Skin of body (tissue), 2 donors: Measurements from ENCODE around the gene WDR47. TPM values are rescaled to one million over a fixed set of nuclear protein-coding genes. Genes with fewer than 3 reads are reported as not detected.
"Not testable (repeated sequence)": the region's sequence is repeated elsewhere in the genome, so short reads cannot be mapped to it uniquely, and the experiment has no call there.

Experiments
- DNase-seq: peaks from one replicate; lab custom pipeline; 2025; lab: John Stamatoyannopoulos, UW
- total RNA-seq: library from RNA; depleted of rRNA; stranded (reverse); fragments of >200 nt; gene quantifications from one replicate; pipeline ENCODE4 v1.2.3, GENCODE V29; 2014

WDR47 gene
- total RNA-seq, 1 donor from 2014 or later = 22.5 TPM

GRCh38 chr1:109052145-109052544, 10.2 kb upstream of the WDR47 start:
- not testable (repeated sequence) for DNase-seq

- DNase-seq = peak; percentile 26
These were observed 8.5 kb upstream of the WDR47 start for GRCh38 chr1:109050228-109050995.

GRCh38 chr1:109048335-109048734, 6.4 kb upstream of the WDR47 start:
- DNase-seq = no peak

GRCh38 chr1:109047339-109047738, 5.4 kb upstream of the WDR47 start:
- DNase-seq = no peak

GRCh38 chr1:109046671-109047070, 4.8 kb upstream of the WDR47 start:
- DNase-seq = no peak

GRCh38 chr1:109045595-109045994, 3.7 kb upstream of the WDR47 start:
- DNase-seq = no peak

- no peak for DNase-seq
These were observed 797 bp downstream of the WDR47 start for GRCh38 chr1:109040989-109041620.

GRCh38 chr1:109040627-109040988, 1.3 kb downstream of the WDR47 start:
- peak; percentile 5 for DNase-seq

GRCh38 chr1:109034382-109034781, 7.5 kb downstream of the WDR47 start:
- no peak for DNase-seq

- DNase-seq = not testable (repeated sequence)
These were observed 12.4 kb downstream of the WDR47 start for GRCh38 chr1:109029493-109029892.

GRCh38 chr1:109027841-109028240, 14.1 kb downstream of the WDR47 start:
- no peak for DNase-seq

GRCh38 chr1:109025694-109026093, 16.2 kb downstream of the WDR47 start:
- DNase-seq = no peak

GRCh38 chr1:109024646-109025045, 17.3 kb downstream of the WDR47 start:
- no peak for DNase-seq

- DNase-seq = no peak
These were observed 21.1 kb downstream of the WDR47 start for GRCh38 chr1:109020693-109021257.

- DNase-seq = not testable (repeated sequence)
These were observed 24.2 kb downstream of the WDR47 start for GRCh38 chr1:109017719-109018118.

GRCh38 chr1:109017134-109017533, 24.8 kb downstream of the WDR47 start:
- no peak for DNase-seq

GRCh38 chr1:109011335-109011734, 30.6 kb downstream of the WDR47 start:
- no peak for DNase-seq

GRCh38 chr1:108996622-108997021, 45.3 kb downstream of the WDR47 start:
- DNase-seq = not testable (repeated sequence)

GRCh38 chr1:108983114-108983513, 58.8 kb downstream of the WDR47 start:
- no peak for DNase-seq

GRCh38 chr1:108976658-108977057, 65.2 kb downstream of the WDR47 start:
- DNase-seq = no peak

GRCh38 chr1:108972951-108973350, 69.0 kb downstream of the WDR47 start:
- DNase-seq = no peak

GRCh38 chr1:108969346-108969745, 72.6 kb downstream of the WDR47 start:
- no peak for DNase-seq
